ENCODE measurements around the gene LDLRAD2. TPM values are rescaled to one million over a fixed set of nuclear protein-coding genes. Genes with fewer than 3 reads are reported as not detected.

LDLRAD2 gene
- total and polyA plus RNA-seq, 9 of the 15 experiments (the other 6 are each of a cell fraction or from before 2014, with no cell fraction given): 0.45 to 0.48 TPM; not detected in 7

DNA sequence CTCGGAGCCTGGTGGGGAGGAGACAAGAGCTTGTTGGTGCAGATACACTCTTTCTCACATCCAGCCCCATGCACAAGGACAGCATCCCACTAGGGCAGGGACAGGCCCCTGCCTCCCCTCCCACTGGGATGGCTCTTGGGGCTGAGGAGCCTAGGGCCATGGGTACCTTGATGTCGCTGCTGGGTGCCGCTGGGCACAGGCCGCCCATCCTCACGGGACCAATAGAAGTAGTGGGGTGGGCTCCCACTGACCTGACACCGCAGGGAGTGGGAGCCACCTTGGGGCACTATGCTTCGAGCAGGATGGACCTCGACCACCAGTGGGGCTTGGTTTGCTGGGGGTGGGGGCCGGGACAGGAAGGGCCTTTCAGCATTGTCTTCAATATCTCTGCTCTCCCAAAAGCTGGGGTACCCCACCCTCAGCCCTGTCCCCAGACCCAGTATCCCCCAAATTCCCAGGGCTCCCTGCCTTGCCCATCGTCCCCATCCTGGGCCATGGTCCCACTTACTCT lies 47.7 kb downstream of the LDLRAD2 start (continued):
- TF ChIP-seq, protein P1, sequence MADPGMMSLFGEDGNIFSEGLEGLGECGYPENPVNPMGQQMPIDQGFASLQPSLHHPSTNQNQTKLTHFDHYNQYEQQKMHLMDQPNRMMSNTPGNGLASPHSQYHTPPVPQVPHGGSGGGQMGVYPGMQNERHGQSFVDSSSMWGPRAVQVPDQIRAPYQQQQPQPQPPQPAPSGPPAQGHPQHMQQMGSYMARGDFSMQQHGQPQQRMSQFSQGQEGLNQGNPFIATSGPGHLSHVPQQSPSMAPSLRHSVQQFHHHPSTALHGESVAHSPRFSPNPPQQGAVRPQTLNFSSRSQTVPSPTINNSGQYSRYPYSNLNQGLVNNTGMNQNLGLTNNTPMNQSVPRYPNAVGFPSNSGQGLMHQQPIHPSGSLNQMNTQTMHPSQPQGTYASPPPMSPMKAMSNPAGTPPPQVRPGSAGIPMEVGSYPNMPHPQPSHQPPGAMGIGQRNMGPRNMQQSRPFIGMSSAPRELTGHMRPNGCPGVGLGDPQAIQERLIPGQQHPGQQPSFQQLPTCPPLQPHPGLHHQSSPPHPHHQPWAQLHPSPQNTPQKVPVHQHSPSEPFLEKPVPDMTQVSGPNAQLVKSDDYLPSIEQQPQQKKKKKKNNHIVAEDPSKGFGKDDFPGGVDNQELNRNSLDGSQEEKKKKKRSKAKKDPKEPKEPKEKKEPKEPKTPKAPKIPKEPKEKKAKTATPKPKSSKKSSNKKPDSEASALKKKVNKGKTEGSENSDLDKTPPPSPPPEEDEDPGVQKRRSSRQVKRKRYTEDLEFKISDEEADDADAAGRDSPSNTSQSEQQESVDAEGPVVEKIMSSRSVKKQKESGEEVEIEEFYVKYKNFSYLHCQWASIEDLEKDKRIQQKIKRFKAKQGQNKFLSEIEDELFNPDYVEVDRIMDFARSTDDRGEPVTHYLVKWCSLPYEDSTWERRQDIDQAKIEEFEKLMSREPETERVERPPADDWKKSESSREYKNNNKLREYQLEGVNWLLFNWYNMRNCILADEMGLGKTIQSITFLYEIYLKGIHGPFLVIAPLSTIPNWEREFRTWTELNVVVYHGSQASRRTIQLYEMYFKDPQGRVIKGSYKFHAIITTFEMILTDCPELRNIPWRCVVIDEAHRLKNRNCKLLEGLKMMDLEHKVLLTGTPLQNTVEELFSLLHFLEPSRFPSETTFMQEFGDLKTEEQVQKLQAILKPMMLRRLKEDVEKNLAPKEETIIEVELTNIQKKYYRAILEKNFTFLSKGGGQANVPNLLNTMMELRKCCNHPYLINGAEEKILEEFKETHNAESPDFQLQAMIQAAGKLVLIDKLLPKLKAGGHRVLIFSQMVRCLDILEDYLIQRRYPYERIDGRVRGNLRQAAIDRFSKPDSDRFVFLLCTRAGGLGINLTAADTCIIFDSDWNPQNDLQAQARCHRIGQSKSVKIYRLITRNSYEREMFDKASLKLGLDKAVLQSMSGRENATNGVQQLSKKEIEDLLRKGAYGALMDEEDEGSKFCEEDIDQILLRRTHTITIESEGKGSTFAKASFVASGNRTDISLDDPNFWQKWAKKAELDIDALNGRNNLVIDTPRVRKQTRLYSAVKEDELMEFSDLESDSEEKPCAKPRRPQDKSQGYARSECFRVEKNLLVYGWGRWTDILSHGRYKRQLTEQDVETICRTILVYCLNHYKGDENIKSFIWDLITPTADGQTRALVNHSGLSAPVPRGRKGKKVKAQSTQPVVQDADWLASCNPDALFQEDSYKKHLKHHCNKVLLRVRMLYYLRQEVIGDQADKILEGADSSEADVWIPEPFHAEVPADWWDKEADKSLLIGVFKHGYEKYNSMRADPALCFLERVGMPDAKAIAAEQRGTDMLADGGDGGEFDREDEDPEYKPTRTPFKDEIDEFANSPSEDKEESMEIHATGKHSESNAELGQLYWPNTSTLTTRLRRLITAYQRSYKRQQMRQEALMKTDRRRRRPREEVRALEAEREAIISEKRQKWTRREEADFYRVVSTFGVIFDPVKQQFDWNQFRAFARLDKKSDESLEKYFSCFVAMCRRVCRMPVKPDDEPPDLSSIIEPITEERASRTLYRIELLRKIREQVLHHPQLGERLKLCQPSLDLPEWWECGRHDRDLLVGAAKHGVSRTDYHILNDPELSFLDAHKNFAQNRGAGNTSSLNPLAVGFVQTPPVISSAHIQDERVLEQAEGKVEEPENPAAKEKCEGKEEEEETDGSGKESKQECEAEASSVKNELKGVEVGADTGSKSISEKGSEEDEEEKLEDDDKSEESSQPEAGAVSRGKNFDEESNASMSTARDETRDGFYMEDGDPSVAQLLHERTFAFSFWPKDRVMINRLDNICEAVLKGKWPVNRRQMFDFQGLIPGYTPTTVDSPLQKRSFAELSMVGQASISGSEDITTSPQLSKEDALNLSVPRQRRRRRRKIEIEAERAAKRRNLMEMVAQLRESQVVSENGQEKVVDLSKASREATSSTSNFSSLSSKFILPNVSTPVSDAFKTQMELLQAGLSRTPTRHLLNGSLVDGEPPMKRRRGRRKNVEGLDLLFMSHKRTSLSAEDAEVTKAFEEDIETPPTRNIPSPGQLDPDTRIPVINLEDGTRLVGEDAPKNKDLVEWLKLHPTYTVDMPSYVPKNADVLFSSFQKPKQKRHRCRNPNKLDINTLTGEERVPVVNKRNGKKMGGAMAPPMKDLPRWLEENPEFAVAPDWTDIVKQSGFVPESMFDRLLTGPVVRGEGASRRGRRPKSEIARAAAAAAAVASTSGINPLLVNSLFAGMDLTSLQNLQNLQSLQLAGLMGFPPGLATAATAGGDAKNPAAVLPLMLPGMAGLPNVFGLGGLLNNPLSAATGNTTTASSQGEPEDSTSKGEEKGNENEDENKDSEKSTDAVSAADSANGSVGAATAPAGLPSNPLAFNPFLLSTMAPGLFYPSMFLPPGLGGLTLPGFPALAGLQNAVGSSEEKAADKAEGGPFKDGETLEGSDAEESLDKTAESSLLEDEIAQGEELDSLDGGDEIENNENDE (IDR thresholded peaks at IDR 0.05; ENCODE audit: low read depth, low read length): no peak
- TF ChIP-seq IFI16 (CRISPR knock-in tag; IDR thresholded peaks at IDR 0.05) (no peak), FOXK2 (conservative IDR thresholded peaks at IDR 0.05 in 1 of 2, IDR thresholded peaks at IDR 0.05 in 1 of 2; ENCODE audit: low read depth in 2 of 2) (no peak), RB1 (IDR thresholded peaks at IDR 0.05; ENCODE audit: low read depth) (no peak), GATAD2A (IDR thresholded peaks at IDR 0.05) (no peak), ZNF217 (CRISPR knock-in tag; IDR thresholded peaks at IDR 0.05) (no peak), CBX5 (IDR thresholded peaks at IDR 0.05; ENCODE audit: borderline replicate concordance, low read depth) (no peak), TAF1 (IDR thresholded peaks at IDR 0.05; ENCODE audit: control insufficient read depth, extremely low read depth, insufficient read depth, low read length, severe bottlenecking) (no peak), RCOR1 (IDR thresholded peaks at IDR 0.05; ENCODE audit: borderline replicate concordance in 1 of 2, low read depth in 2 of 2, low read length in 2 of 2) (no peak), TRIM24 (IDR thresholded peaks at IDR 0.05) (no peak), MCM5 (IDR thresholded peaks at IDR 0.05; ENCODE audit: low read depth) (no peak)
- TF ChIP-seq, protein P2, sequence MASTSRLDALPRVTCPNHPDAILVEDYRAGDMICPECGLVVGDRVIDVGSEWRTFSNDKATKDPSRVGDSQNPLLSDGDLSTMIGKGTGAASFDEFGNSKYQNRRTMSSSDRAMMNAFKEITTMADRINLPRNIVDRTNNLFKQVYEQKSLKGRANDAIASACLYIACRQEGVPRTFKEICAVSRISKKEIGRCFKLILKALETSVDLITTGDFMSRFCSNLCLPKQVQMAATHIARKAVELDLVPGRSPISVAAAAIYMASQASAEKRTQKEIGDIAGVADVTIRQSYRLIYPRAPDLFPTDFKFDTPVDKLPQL (IDR thresholded peaks at IDR 0.05; ENCODE audit: extremely low read depth, insufficient read length): no peak

All from K562 (cell line).